HG03139 (cell line): ENCODE measurements around the gene NPBWR2.
A peak's percentile ranks its signal among the peaks of the same experiment; 100 is the strongest.
"Not testable (repeated sequence)": the region's sequence is repeated elsewhere in the genome, so short reads cannot be mapped to it uniquely, and the experiment has no call there.

Experiments
- ATAC-seq: cut with Tn5 transposase; IDR thresholded peaks from one replicate; pipeline ENCODE4 v1.9.1; 2021; ENCODE audit not compliant: unreplicated experiment

NPBWR2 gene

DNA sequence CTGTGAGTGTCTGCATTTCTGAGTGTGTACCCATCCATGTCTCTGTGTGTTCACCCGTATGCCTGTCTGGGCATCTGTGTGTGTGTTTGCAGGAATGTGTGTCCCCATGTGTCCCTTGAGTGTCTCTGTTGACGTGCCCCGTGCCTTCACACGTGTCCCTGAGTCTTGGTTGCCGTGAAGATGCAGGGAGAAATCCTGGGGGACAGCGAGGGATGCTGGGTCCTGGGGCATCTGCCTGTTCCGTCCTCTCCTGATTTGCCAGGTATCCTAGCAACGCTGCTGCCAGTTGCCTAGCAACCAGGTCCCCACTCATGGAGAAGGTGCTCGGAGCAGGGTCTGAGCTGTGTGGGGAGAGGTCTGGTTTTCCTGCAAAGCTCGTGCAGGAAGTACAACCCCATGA lies 17.2 kb downstream of the NPBWR2 start:
- no peak for ATAC-seq

DNA sequence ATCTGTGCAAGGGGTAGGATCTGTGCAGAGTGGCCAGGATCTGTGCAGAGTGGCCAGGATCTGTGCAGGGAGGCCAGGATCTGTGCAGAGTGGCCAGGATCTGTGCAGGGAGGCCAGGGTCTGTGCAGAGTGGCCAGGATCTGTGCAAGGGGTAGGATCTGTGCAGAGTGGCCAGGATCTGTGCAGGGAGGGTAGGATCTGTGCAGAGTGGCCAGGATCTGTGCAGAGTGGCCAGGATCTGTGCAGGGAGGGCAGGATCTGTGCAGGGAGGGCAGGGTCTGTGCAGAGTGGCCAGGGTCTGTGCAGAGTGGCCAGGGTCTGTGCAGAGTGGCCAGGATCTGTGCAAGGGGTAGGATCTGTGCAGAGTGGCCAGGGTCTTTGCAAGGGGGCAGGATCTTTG lies 18.8 kb downstream of the NPBWR2 start:
- ATAC-seq, result not testable (repeated sequence)

DNA sequence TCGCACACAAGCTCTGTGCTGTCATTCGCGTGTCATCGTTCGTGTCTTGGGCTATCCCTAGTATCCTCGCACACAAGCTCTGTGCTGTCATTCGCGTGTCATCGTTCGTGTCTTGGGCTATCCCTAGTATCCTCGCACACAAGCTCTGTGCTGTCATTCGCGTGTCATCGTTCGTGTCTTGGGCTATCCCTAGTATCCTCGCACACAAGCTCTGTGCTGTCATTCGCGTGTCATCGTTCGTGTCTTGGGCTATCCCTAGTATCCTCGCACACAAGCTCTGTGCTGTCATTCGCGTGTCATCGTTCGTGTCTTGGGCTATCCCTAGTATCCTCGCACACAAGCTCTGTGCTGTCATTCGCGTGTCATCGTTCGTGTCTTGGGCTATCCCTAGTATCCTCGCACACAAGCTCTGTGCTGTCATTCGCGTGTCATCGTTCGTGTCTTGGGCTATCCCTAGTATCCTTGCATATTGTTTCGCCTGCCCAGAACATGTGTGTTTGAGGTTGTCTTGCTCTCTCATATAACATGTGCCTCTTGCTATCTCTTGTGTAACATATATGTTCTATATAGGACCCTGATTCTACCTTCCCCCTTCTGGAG lies 20.0 kb downstream of the NPBWR2 start:
- ATAC-seq, result not testable (repeated sequence)

- ATAC-seq, result no peak
These were observed 20.6 kb downstream of the NPBWR2 start for GRCh38 chr20:64086801-64087200.

GRCh38 chr20:64084685-64085152 lies 22.6 kb downstream of the NPBWR2 start:
- no peak for ATAC-seq

- ATAC-seq, result no peak
These were observed 23.3 kb downstream of the NPBWR2 start, which contains the start of gene LKAAEAR1 for GRCh38 chr20:64083804-64084684. Gene LKAAEAR1, minus strand, starts transcription at chr20:64084398. Its CDS starts 179 bp downstream, at chr20:64084219.

GRCh38 chr20:64083378-64083803 lies 24.0 kb downstream of the NPBWR2 start:
- no peak for ATAC-seq

DNA sequence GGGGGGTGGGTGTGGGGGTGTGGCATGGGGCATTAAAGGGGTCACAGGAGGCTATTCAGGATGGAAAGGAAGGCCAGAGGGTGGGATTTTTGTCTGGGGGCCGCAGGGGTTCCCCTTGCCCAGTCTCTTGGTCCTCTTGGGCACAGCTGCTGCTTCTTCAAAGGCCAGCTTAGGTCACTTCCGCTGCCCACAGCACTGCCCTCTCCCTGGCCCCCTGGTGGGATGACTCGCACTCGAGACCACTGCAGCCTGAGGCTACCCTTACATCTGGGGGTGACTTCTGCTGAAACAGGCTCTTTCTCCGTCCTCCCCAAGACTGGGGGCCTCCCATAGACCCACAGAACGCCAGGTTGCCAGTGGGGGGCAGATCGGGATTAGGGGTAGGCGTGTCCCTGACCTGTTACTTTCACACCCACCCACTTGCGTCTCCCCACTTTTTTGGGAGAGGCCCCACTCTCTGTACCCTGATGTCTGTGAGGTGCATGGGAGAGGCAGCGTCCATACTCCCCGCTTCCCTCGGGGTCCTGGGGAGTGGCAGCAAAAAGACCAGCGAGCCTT lies 24.5 kb downstream of the NPBWR2 start:
- ATAC-seq, result no peak

DNA sequence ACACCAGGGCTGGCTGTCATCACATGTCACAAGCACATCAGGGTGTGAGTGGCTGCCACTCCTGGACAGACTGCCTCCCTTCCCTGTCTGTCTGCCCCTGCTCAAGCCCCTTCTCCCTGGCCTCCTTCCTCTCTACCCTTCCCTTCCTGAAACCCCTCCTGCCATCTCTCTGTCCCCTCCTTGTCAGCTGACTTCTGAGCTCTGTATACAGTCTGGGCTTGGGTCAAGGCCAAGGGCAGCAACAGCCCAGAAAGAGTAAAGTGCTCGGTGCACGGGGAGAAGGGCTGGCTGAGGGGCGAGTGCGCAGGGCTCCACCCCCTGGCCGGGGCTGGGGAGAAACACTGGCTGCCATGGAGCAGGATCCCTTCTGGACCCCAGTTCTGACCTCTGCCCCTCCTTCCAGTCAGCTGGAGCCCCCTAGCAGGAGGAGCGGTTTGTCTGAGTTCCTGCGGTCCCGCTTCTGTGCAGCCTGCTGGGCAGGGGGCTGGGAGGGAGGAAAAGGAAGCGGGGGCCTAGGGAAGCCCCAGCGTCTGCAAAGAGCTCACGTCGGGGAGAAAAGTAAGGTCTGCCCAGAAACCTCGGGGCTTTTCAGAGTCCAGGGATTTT lies 25.1 kb downstream of the NPBWR2 start:
- ATAC-seq, result no peak

- no peak for ATAC-seq
These were observed 25.8 kb downstream of the NPBWR2 start for GRCh38 chr20:64081624-64081964.

GRCh38 chr20:64080813-64081623 lies 26.3 kb downstream of the NPBWR2 start:
- ATAC-seq, result no peak

- ATAC-seq, result no peak
These were observed 27.2 kb downstream of the NPBWR2 start, which contains the start of gene OPRL1 for GRCh38 chr20:64080013-64080812. Gene OPRL1, plus strand, starts transcription at chr20:64080082. Its CDS starts 12,639 bp downstream, at chr20:64092721.

- peak; percentile 34 for ATAC-seq
These were observed 27.9 kb downstream of the NPBWR2 start, which contains the start of gene RGS19 for GRCh38 chr20:64079273-64080012. Gene RGS19, minus strand, starts transcription at chr20:64079518. Its CDS starts 2,632 bp downstream, at chr20:64076886.

- no peak for ATAC-seq
These were observed 28.5 kb downstream of the NPBWR2 start for GRCh38 chr20:64078934-64079272.

GRCh38 chr20:64077876-64078551 lies 29.4 kb downstream of the NPBWR2 start:
- no peak for ATAC-seq

GRCh38 chr20:64077541-64077875 lies 29.9 kb downstream of the NPBWR2 start:
- ATAC-seq, result no peak

DNA sequence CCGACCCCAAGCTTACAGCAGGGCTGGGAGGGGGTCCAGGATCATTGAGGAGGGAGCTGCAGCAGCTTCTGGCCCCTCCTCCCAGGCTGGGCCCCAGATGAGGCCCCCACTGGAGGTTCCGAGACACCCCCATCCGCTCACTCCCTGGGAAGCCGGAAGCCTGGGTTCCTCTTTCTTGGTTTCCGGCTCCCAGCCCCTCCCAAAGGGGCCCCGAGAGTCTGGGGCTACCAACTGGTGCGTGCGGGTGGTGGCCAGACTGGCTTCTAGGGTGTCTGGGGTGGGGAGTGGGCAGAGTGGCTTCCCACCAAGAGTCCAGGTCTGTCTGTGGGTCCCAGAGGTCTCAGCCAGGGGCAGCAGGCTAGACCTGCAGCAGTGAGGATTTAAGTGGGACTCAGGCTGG lies 30.3 kb downstream of the NPBWR2 start:
- ATAC-seq, result no peak
